Muscle of back (tissue), 11 donors: Measurements from ENCODE around the gene CDK12. TPM values are rescaled to one million over a fixed set of nuclear protein-coding genes. Genes with fewer than 3 reads are reported as not detected.

ENCODE experiments used
- DNase-seq, 3 donors: peaks; one replicate each; pipeline versions ENCODE4 v3.0.0 to v3.0.0-alpha.2; 2013
- polyA plus RNA-seq, 10 donors: library from polyadenylated mRNA; unstranded; fragments of 120-200 nt; gene quantifications; one replicate each; pipeline ENCODE4 v1.2.1, GENCODE V29; 2013; ENCODE audit not compliant: insufficient read length in 10 of 10

Gene CDK12
- polyA plus RNA-seq, 10 donors: 23.4 to 42.2 (median 31.9) TPM

DNA sequence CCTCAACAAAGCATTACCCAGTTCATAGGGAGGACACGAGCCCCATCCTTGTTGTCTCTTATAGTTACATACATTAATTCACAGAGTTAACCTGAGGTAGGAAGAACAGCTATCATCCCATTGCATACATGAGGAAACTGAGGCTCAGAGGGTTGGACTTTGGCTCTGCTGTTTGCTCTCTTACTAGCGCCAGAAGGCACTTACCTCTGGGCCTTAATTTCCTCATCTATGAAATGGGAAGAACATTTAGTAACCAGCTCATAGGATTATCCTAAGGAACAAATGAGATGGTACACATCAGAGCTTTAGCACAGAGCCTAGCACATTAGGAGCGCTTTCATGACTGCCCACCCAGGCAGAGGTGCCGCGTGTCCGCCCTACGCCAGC, 118.8 kb downstream of the CDK12 start:
- DNase-seq: no peak

- DNase-seq: no peak
Measured at GRCh38 chr17:39581071-39581758, 119.9 kb downstream of the CDK12 start.

GRCh38 chr17:39581759-39582085, 120.4 kb downstream of the CDK12 start:
- DNase-seq: no peak

DNA sequence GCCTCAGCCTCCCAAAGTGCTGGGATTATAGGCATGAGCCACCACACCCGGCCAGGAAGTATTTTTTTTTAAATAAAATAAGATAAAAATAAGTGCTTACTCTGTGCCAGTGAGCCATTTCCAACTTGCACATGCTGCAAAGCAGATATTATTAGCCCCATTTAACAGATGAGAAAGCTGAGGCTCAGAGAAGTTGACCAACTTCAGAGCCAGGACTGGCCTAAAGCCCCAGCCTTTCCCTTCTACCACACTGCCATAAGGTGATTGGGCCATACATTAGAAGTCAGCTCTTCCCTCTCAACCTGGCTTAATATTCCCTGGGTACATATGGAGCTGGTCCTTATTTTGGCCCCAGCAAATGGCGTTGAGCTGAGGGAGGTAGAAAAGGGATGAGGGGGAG, 121.4 kb downstream of the CDK12 start:
- no peak for DNase-seq

Other genes starting within 250 kb of the CDK12 start
- under 1 TPM; 0.13 to 0.96 (median 0.30) TPM for gene STAC2, start 235.5 kb upstream of the CDK12 start, polyA plus RNA-seq
- gene FBXL20, start 59.9 kb upstream of the CDK12 start, polyA plus RNA-seq: 1 to 10 TPM; 5.1 to 8.1 (median 6.6) TPM
- gene MED1, start 10.2 kb upstream of the CDK12 start, polyA plus RNA-seq: 10 to 100 TPM; 23.9 to 36.8 (median 29.8) TPM
- under 1 TPM in 8 of 10 donors, not detected in 2; 0.01 to 0.22 (median 0.06) TPM for gene NEUROD2, start 146.4 kb downstream of the CDK12 start, polyA plus RNA-seq
- 1 to 10 TPM; 1.1 to 3.5 (median 2.3) TPM for gene PPP1R1B, start 165.5 kb downstream of the CDK12 start, polyA plus RNA-seq
- 10 to 100 TPM; 27.5 to 41.4 (median 31.6) TPM for gene STARD3, start 175.7 kb downstream of the CDK12 start, polyA plus RNA-seq
- gene TCAP, start 203.9 kb downstream of the CDK12 start, polyA plus RNA-seq: 100 to 1,000 TPM; 193 to 440 (median 306) TPM
- gene PNMT, start 207.0 kb downstream of the CDK12 start, polyA plus RNA-seq: 1 to 10 TPM; 2.1 to 5.8 (median 3.5) TPM
- gene PGAP3, start 226.6 kb downstream of the CDK12 start, polyA plus RNA-seq: 10 to 100 TPM; 15.5 to 19.4 (median 16.4) TPM
- gene ERBB2, start 238.6 kb downstream of the CDK12 start, polyA plus RNA-seq: 100 to 1,000 TPM in 9 of 10 donors, 10 to 100 TPM in 1; 77.8 to 147 (median 107) TPM